HTR-8/SVneo (cell line): ENCODE measurements around the gene TOM1L2.
"Not testable (repeated sequence)": the region's sequence is repeated elsewhere in the genome, so short reads cannot be mapped to it uniquely, and the experiment has no call there.

Experiments
- DNase-seq: peaks from one replicate; pipeline ENCODE4 v3.0.0; 2011; ENCODE audit warnings: low spot score, mixed read lengths; ENCODE audit not compliant: insufficient read length
- FAIRE-seq: peaks from 2 replicates; lab custom pipeline; 2011; peaks lifted over from hg19 to GRCh38; lab: Jason Lieb, UNC

Gene TOM1L2

GRCh38 chr17:17928398-17929287 is 43.6 kb downstream of the TOM1L2 start:
- peak; percentile 60 for FAIRE-seq
- no peak for DNase-seq

DNA sequence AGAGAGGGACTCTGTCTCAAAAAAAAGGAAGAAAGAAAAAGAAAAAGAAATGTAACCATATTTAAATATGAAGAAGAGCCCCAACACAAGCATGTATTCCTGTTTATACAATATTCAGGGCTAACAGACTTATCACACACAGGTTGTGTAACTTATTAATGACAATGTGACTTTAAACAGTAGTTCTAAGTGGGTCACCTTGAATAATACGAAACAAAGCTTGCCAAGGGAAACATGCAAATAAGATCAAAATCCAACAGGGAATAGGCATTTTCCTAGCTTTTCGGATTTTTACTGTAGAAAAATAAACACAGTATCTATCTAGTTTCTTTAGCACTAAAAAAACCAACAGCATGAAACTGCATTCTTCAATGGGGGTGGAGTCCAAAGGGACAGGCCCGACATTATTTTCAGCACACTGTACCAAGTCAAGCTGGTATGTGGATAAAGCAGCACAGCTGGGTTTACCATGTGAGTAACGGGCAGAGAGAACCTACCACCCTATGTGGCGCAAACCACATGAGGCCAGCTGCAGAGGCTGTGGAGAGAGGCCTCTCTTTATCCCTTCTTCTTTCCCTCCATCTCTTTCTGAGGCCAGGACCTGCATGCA is 45.3 kb downstream of the TOM1L2 start:
- FAIRE-seq: no peak

DNA sequence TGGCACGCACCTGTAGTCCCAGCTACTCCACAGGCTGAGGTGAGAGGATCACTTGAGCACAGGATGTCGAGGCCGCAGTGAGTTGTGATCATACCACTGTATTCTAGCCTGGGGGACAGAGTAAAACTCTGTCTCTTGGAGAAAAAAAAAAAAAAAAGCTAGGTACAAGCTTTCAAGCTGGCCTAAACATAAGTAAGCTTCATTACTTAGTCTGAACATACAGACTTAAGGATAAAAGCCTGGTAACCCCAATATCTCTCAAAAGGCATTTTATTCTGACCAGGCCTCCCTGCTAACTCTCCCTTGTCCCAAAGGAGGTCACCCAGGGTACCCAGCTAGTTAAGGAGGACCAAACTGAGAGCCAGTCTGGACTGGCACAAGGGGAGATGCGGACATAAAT is 46.2 kb downstream of the TOM1L2 start:
- FAIRE-seq: no peak

More for the DNA sequence above, 45.3 kb downstream of the TOM1L2 start:
- no peak for DNase-seq

DNA sequence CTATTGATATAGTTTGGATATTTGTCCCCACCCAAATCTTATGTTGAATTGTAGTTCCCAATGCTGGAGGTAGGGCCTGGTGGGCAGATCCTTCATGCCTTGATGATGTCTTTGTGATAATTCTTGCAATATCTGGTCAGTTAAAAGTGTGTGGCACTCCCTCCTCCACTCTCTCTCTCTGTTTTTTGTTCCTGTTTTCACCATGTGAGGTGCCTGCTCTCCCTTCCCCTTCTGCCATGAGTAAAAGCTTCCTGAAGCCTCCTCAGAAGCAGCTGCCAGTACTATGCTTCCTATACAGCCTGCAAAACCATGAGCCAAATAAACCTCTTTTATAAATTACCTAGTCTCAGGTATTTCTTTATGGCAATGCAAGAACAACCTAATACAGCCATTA is 47.3 kb downstream of the TOM1L2 start:
- DNase-seq (no peak), FAIRE-seq (no peak)

More for the DNA sequence above, 46.2 kb downstream of the TOM1L2 start:
- DNase-seq: no peak

GRCh38 chr17:17924131-17924856 is 47.9 kb downstream of the TOM1L2 start:
- DNase-seq: no peak
- FAIRE-seq: no peak

- FAIRE-seq (no peak), DNase-seq (no peak)
These were observed 50.1 kb downstream of the TOM1L2 start for GRCh38 chr17:17922070-17922614.

GRCh38 chr17:17921192-17922069 is 50.8 kb downstream of the TOM1L2 start:
- peak; percentile 81 for FAIRE-seq
- DNase-seq: peak; percentile 93

DNA sequence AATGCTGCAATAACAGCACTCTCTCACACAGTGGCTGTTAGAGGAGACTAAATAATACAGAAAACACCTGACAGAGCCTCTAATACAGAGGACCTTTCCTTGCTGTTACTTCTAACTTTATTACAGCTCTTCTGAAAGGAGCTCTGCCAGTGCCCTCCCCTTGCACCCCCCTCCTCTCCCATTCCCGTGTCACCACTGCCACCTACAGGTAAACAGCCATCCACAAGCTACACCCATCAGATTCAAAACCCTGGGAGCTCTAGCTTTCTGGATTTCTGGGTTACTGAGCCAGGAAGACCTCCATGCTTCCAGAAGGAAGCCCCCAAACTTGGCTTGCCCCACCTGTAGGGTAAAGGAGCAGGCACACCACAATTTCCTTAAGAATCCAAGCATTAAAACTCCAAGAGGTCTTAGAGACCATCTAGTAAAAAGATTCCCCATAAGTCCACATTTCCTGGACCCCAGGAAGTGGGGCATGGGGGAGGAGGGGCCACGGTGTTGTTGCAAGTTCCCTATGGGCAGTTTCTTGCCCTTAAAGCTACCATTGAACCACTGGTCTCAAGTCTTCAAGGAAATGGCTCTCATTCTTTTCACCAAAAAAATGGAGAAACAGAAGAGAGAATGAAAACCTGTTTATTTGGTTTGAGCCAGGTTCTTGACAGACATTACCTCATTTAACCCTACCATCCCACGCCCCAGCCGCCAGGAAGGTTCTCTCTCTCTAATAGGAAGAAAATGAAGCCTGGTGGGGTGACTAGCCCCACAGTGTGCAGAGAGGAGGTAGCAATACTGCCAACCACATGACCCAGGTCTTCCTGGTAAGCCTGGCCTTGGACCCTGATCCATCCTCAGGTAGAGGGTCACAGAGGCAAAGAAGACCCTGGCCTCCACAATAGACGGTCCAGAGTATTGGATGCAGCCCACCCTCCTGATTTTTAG is 52.8 kb downstream of the TOM1L2 start:
- no peak for FAIRE-seq
- DNase-seq: peak; percentile 87

DNA sequence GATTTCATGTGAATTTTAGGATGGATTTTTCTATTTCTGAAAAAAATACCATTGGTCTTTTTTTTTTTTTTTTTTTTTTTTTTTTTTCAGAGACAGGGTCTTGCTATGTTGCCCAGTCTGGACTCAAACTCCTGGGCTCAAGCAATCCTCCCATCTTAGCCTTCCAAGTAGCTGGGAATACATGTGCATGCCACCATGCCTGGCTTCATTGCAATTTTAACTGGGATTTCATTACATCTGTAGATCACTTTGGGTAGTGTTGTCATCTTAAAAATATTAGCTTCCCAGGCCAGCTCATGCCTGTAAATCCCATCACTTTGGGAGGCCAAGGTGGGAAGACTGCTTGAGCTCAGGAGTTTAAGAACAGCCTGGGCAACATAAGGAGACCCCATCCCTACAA is 54.8 kb downstream of the TOM1L2 start:
- DNase-seq (no peak), FAIRE-seq (no peak)

- FAIRE-seq (no peak), DNase-seq (no peak)
These were observed 57.0 kb downstream of the TOM1L2 start for GRCh38 chr17:17915183-17915582.

DNA sequence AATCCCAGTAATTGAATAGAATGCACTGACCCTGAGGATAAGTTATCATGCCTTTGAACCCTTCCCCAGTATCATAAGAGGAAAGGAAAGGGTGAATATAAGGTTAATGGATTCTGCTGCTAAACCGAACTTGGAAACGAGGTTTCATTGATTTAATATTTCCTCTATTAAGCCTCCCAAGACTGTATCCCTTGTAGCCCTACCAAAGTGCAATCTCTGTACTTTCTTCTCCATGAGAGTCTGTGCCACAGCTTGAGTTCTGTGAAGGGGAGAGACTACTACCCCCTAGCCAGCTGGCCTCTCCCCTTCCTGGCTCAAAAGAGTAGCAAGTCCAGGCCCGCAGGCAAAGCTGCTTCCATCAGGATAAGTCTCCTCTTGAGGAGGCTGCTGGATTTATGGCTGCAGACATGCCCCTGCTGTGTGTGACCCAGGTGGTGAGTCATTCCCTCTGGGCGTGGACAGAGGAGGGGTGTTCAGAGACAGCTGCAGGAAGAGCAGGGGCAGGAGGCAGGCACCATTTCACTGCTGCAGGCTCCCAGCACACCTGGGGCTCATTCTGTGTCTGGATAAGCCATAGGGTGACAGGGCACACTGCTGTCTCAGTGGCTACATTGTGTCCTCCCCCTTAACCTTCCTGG is 58.4 kb downstream of the TOM1L2 start:
- DNase-seq (peak; percentile 99), FAIRE-seq (peak; percentile 95)

DNA sequence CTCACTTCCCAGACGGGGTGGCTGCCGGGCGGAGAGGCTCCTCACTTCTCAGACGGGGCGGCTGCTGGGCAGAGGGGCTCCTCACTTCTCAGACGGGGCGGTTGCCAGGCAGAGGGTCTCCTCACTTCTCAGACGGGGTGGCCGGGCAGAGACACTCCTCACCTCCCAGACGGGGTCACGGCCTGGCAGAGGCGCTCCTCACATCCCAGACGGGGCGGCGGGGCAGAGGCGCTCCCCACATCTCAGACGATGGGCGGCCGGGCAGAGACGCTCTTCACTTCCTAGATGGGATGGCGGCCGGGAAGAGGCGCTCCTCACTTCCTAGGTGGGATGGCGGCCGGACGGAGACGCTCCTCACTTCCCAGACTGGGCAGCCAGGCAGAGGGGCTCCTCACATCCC is 59.9 kb downstream of the TOM1L2 start:
- not testable (repeated sequence) for FAIRE-seq, DNase-seq

DNA sequence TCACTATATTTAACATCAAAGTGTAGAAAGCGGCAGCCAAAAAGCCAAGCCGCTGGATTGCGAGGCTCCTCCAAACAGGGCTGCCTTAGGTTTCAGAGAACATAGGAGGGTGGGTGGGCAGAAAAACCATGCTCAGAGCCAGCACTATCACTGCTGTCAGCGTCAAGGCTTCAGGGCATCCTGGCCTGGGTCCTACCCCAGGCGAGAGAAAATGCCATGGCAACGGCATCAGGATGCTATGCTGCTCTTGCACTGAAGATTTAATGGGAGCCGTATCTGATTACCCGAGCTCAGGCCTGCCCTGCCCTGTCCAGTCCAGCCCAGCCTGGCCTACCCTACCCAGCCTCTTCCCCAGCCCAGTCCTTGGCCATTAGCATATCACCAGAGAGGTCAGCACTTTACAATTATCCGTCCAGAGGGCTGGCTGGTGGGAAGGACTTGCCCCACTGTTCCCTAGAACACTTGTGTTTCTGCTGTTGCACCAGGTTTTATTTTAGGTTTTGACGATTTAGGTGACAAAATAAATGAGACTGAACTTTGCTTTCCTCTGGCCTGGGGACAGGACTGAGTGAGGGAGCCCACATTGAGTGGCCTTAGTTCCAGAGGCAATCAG is 61.1 kb downstream of the TOM1L2 start:
- DNase-seq: no peak
- no peak for FAIRE-seq

DNA sequence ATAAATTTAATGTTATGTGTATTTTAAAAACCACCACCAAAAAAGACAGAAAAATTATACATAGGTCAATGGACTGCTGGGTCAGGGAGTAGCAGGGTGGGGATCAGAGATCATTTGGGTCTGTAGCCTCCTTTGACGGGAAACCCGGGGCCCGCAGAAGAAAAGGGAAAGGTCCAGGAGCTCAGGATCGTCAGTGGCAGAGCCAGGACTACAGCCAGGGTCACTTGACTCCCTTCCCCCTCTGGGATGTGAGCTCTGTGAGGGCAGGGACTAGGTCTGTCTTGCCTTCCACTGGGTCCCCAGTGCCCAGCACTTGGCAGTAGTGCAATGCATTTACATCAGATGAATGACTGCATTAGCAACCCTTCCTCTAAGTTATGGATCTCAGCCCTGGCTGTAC is 62.1 kb downstream of the TOM1L2 start:
- DNase-seq: no peak
- FAIRE-seq: no peak

- no peak for FAIRE-seq
These were observed 63.1 kb downstream of the TOM1L2 start for GRCh38 chr17:17909078-17909477.

GRCh38 chr17:17907469-17907868 is 64.7 kb downstream of the TOM1L2 start:
- FAIRE-seq (no peak), DNase-seq (no peak)

More at GRCh38 chr17:17909078-17909477, 63.1 kb downstream of the TOM1L2 start:
- no peak for DNase-seq

- FAIRE-seq: peak; percentile 38
- DNase-seq: no peak
These were observed 65.6 kb downstream of the TOM1L2 start for GRCh38 chr17:17906418-17907215.
